Measurements from ENCODE around the gene TEX264.

DNA sequence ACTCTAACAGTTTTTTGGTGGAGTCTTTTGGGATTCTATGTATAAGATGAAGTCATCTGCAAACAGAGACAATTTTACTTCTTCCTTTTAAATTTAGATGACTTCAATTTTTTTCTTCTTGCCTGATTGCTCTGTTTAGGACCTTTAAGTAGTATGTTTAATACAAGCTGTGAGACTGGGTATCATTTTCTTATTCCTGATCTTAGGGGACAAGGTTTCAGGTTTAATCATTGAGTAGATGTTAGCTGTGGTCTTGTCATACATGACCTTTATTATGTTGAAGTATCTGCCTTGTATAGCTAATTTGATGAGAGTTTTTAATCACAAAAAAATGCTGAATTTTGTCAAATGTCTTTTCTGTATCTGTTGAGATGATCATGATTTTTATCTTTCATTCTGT lies 56.4 kb downstream of the TEX264 start:
- no peak for TF ChIP-seq SUZ12 (IDR thresholded peaks at IDR 0.05; ENCODE audit: low read depth, low read length)
- TF ChIP-seq SRSF1 (optimal IDR thresholded peaks at IDR 0.05; ENCODE audit: low read depth, low read length): no peak
- no peak for TF ChIP-seq ZKSCAN1 (IDR thresholded peaks at IDR 0.05; ENCODE audit: low read length)
- no peak for TF ChIP-seq ZNF263 (CRISPR knock-in tag; IDR thresholded peaks at IDR 0.05)
- no peak for TF ChIP-seq POLR2G (IDR thresholded peaks at IDR 0.05; ENCODE audit: low read depth, low read length)
- TF ChIP-seq POLR2AphosphoS5 (IDR thresholded peaks at IDR 0.05; ENCODE audit: low read depth, low read length): no peak
